ENCODE results near the gene RSPH1.

Gene RSPH1

GRCh38 chr21:42539342-42539741 lies 43.3 kb upstream of the RSPH1 start:
- Histone ChIP-seq H3K4me2 (ENCODE audit: low read length) (no peak overlapping the region), H3K9me3 (replicated peaks; ENCODE audit: low read length) (no peaks in the 10 kb centered on the region), H3K4me3 (ENCODE audit: low read length) (no peak overlapping the region), H3K36me3 (ENCODE audit: insufficient read depth, low read length) (no peaks in the 10 kb centered on the region), H3K4me1 (ENCODE audit: control insufficient read depth, insufficient read depth, low read length) (no peaks in the 10 kb centered on the region), H3K27me3 (ENCODE audit: control insufficient read depth, insufficient read depth, low read length) (no peaks in the 10 kb centered on the region), H3K9ac (ENCODE audit: low read depth, low read length) (no peak overlapping the region)

GRCh38 chr21:42538479-42539275 lies 42.7 kb upstream of the RSPH1 start:
- Histone ChIP-seq H3K4me1 (ENCODE audit: control insufficient read depth, insufficient read depth, low read length) (no peaks in the 10 kb centered on the region), H3K27me3 (ENCODE audit: control insufficient read depth, insufficient read depth, low read length) (no peaks in the 10 kb centered on the region), H3K36me3 (ENCODE audit: insufficient read depth, low read length) (no peaks in the 10 kb centered on the region), H3K4me3 (ENCODE audit: low read length) (no peak overlapping the region), H3K4me2 (ENCODE audit: low read length) (no peak overlapping the region), H3K9me3 (replicated peaks; ENCODE audit: low read length) (no peaks in the 10 kb centered on the region), H3K9ac (ENCODE audit: low read depth, low read length) (no peak overlapping the region)

- Histone ChIP-seq H3K9ac (ENCODE audit: low read depth, low read length) (no peak overlapping the region), H3K9me3 (replicated peaks; ENCODE audit: low read length) (no peaks in the 10 kb centered on the region), H3K4me2 (ENCODE audit: low read length) (no peak overlapping the region), H3K27me3 (ENCODE audit: control insufficient read depth, insufficient read depth, low read length) (peaks cover 8% of the 10 kb centered on the region), H3K4me3 (ENCODE audit: low read length) (no peak overlapping the region), H3K4me1 (ENCODE audit: control insufficient read depth, insufficient read depth, low read length) (peaks cover 7% of the 10 kb centered on the region), H3K36me3 (ENCODE audit: insufficient read depth, low read length) (no peaks in the 10 kb centered on the region)
Observed at GRCh38 chr21:42537106-42537742, 41.2 kb upstream of the RSPH1 start.

GRCh38 chr21:42536601-42537000 lies 40.6 kb upstream of the RSPH1 start:
- H3K27me3 ChIP-seq (ENCODE audit: control insufficient read depth, insufficient read depth, low read length), result peaks cover 9% of the 10 kb centered on the region
- H3K9me3 ChIP-seq (replicated peaks; ENCODE audit: low read length), result no peaks in the 10 kb centered on the region
- H3K4me3 ChIP-seq (ENCODE audit: low read length), result no peak overlapping the region
- H3K4me2 ChIP-seq (ENCODE audit: low read length), result no peak overlapping the region
- peaks cover 7% of the 10 kb centered on the region for H3K4me1 ChIP-seq (ENCODE audit: control insufficient read depth, insufficient read depth, low read length)
- H3K36me3 ChIP-seq (ENCODE audit: insufficient read depth, low read length), result no peaks in the 10 kb centered on the region
- no peak overlapping the region for H3K9ac ChIP-seq (ENCODE audit: low read depth, low read length)

GRCh38 chr21:42535602-42536171 lies 39.7 kb upstream of the RSPH1 start:
- peaks cover 7% of the 10 kb centered on the region for H3K4me1 ChIP-seq (ENCODE audit: control insufficient read depth, insufficient read depth, low read length)
- H3K4me2 ChIP-seq (ENCODE audit: low read length), result no peak overlapping the region
- peaks cover 18% of the 10 kb centered on the region for H3K27me3 ChIP-seq (ENCODE audit: control insufficient read depth, insufficient read depth, low read length)
- no peak overlapping the region for H3K4me3 ChIP-seq (ENCODE audit: low read length)
- H3K36me3 ChIP-seq (ENCODE audit: insufficient read depth, low read length), result no peaks in the 10 kb centered on the region
- H3K9ac ChIP-seq (ENCODE audit: low read depth, low read length), result no peak overlapping the region
- no peaks in the 10 kb centered on the region for H3K9me3 ChIP-seq (replicated peaks; ENCODE audit: low read length)

GRCh38 chr21:42534421-42535378 lies 38.7 kb upstream of the RSPH1 start:
- H3K4me3 ChIP-seq (ENCODE audit: low read length), result no peak overlapping the region
- peaks cover 27% of the 10 kb centered on the region for H3K27me3 ChIP-seq (ENCODE audit: control insufficient read depth, insufficient read depth, low read length)
- no peaks in the 10 kb centered on the region for H3K36me3 ChIP-seq (ENCODE audit: insufficient read depth, low read length)
- H3K4me2 ChIP-seq (ENCODE audit: low read length), result no peak overlapping the region
- no peak overlapping the region for H3K9ac ChIP-seq (ENCODE audit: low read depth, low read length)
- H3K4me1 ChIP-seq (ENCODE audit: control insufficient read depth, insufficient read depth, low read length), result peaks cover 7% of the 10 kb centered on the region
- no peaks in the 10 kb centered on the region for H3K9me3 ChIP-seq (replicated peaks; ENCODE audit: low read length)

GRCh38 chr21:42533963-42534355 lies 37.9 kb upstream of the RSPH1 start:
- Histone ChIP-seq H3K4me3 (ENCODE audit: low read length) (no peak overlapping the region), H3K9ac (ENCODE audit: low read depth, low read length) (no peak overlapping the region), H3K9me3 (replicated peaks; ENCODE audit: low read length) (no peaks in the 10 kb centered on the region), H3K27me3 (ENCODE audit: control insufficient read depth, insufficient read depth, low read length) (peaks cover 30% of the 10 kb centered on the region), H3K36me3 (ENCODE audit: insufficient read depth, low read length) (no peaks in the 10 kb centered on the region), H3K4me1 (ENCODE audit: control insufficient read depth, insufficient read depth, low read length) (peaks cover 7% of the 10 kb centered on the region), H3K4me2 (ENCODE audit: low read length) (no peak overlapping the region)

GRCh38 chr21:42533306-42533962 lies 37.4 kb upstream of the RSPH1 start:
- H3K27me3 ChIP-seq (ENCODE audit: control insufficient read depth, insufficient read depth, low read length), result peaks cover 30% of the 10 kb centered on the region
- H3K4me3 ChIP-seq (ENCODE audit: low read length), result no peak overlapping the region
- H3K9ac ChIP-seq (ENCODE audit: low read depth, low read length), result no peak overlapping the region
- peaks cover 7% of the 10 kb centered on the region for H3K4me1 ChIP-seq (ENCODE audit: control insufficient read depth, insufficient read depth, low read length)
- no peaks in the 10 kb centered on the region for H3K36me3 ChIP-seq (ENCODE audit: insufficient read depth, low read length)
- no peaks in the 10 kb centered on the region for H3K9me3 ChIP-seq (replicated peaks; ENCODE audit: low read length)
- peak overlapping the region; percentile 49 for H3K4me2 ChIP-seq (ENCODE audit: low read length)

GRCh38 chr21:42532466-42533181 lies 36.6 kb upstream of the RSPH1 start:
- Histone ChIP-seq H3K9me3 (replicated peaks; ENCODE audit: low read length) (no peaks in the 10 kb centered on the region), H3K4me3 (ENCODE audit: low read length) (no peak overlapping the region), H3K4me2 (ENCODE audit: low read length) (peak overlapping the region; percentile 49), H3K4me1 (ENCODE audit: control insufficient read depth, insufficient read depth, low read length) (peaks cover 7% of the 10 kb centered on the region), H3K36me3 (ENCODE audit: insufficient read depth, low read length) (no peaks in the 10 kb centered on the region), H3K9ac (ENCODE audit: low read depth, low read length) (no peak overlapping the region), H3K27me3 (ENCODE audit: control insufficient read depth, insufficient read depth, low read length) (peaks cover 30% of the 10 kb centered on the region)

- Histone ChIP-seq H3K36me3 (ENCODE audit: insufficient read depth, low read length) (no peaks in the 10 kb centered on the region), H3K9ac (ENCODE audit: low read depth, low read length) (no peak overlapping the region), H3K4me2 (ENCODE audit: low read length) (no peak overlapping the region), H3K4me1 (ENCODE audit: control insufficient read depth, insufficient read depth, low read length) (peaks cover 7% of the 10 kb centered on the region), H3K9me3 (replicated peaks; ENCODE audit: low read length) (no peaks in the 10 kb centered on the region), H3K4me3 (ENCODE audit: low read length) (no peak overlapping the region), H3K27me3 (ENCODE audit: control insufficient read depth, insufficient read depth, low read length) (peaks cover 30% of the 10 kb centered on the region)
Observed at GRCh38 chr21:42531771-42532170, 35.7 kb upstream of the RSPH1 start.

Measured in skeletal muscle satellite cell (primary cell).